Endothelial cell of umbilical vein (primary cell): Measurements from ENCODE around the gene DGLUCY. TPM values are rescaled to one million over a fixed set of nuclear protein-coding genes. Genes with fewer than 3 reads are reported as not detected.

Experiments
- BruUV-seq: library from RNA; stranded (reverse); fragments of 400-500 nt; replicated peaks from 2 replicates; lab custom pipeline; 2021; lab: Mats Ljungman, UMichigan
- CTCF ChIA-PET: fragments of 300-600, 350-600 bp; sonication (Branson Sonifier 250); formaldehyde crosslinking; loops from one replicate; lab custom pipeline; 2021; ENCODE audit warnings: antibody characterized with exemption, inconsistent platforms; lab: Charles Lee
- POLR2A ChIA-PET: fragments of 300-600, 350-600 bp; sonication (Branson Sonifier 250); formaldehyde crosslinking; loops from one replicate; lab custom pipeline; 2021; ENCODE audit warnings: antibody characterized with exemption, inconsistent platforms; lab: Charles Lee
- DNase-seq: peaks from one replicate; pipeline ENCODE4 v3.0.0-alpha.2; 2011; ENCODE audit warnings: low read depth, low spot score
- FAIRE-seq: peaks from 2 replicates; lab custom pipeline; 2011; peaks lifted over from hg19 to GRCh38; lab: Jason Lieb, UNC
- H2AFZ ChIP-seq: 2 replicates; pipeline ENCODE4 v1.6.0; 2012; ENCODE audit warnings: low read depth, low read length, control low read depth, inconsistent platforms
- H3K27ac ChIP-seq: 2 replicates; pipeline ENCODE4 v1.5.1; 2011; ENCODE audit warnings: low read depth, mild to moderate bottlenecking, control low read depth, low read length, moderate library complexity; ENCODE audit not compliant: insufficient read depth
- H3K27me3 ChIP-seq, 2 experiments: 2 replicates each; pipeline versions ENCODE4 v1.6.0 to v1.6.1; 2011; ENCODE audit warnings: low read length in 2 of 2, mixed read lengths in 1 of 2; ENCODE audit not compliant: control insufficient read depth in 2 of 2, insufficient read depth in 2 of 2
- H3K36me3 ChIP-seq, 2 experiments: 2 replicates in 1 of 2; 3 replicates in 1 of 2; pipeline ENCODE4 v1.5.1; 2011; ENCODE audit warnings: low read length in 2 of 2, mild to moderate bottlenecking in 1 of 2, moderate library complexity in 1 of 2; ENCODE audit not compliant: control insufficient read depth in 2 of 2, insufficient read depth in 2 of 2; ENCODE audit errors: extremely low read depth in 1 of 2
- H3K4me1 ChIP-seq: 3 replicates; pipeline ENCODE4 v1.5.1; 2011; ENCODE audit warnings: mild to moderate bottlenecking, low read length; ENCODE audit not compliant: control insufficient read depth, insufficient read depth; ENCODE audit errors: extremely low read depth
- H3K4me2 ChIP-seq: 2 replicates; pipeline ENCODE4 v1.6.1; 2011; ENCODE audit warnings: low read length, control low read depth, mixed read lengths; ENCODE audit not compliant: insufficient read depth
- H3K4me3 ChIP-seq, 3 experiments: fragments of 200-600 bp in 1 of 3; sonication (generic), shearing (Covaris generic) in 1 of 3; replicated peaks in 1 of 3; 2 replicates each; pipeline ENCODE4 v1.5.1; 2011 to 2016; ENCODE audit warnings: control low read depth in 3 of 3, low read length in 3 of 3, mild to moderate bottlenecking in 2 of 3, inconsistent platforms in 1 of 3, low read depth in 1 of 3, moderate library complexity in 1 of 3; ENCODE audit not compliant: insufficient read depth in 1 of 3
- H3K79me2 ChIP-seq: 2 replicates; pipeline ENCODE4 v1.6.0; 2012; ENCODE audit warnings: low read length, inconsistent platforms; ENCODE audit not compliant: control insufficient read depth, insufficient read depth
- H3K9ac ChIP-seq: replicated peaks from 2 replicates; pipeline ENCODE3; 2011; ENCODE audit warnings: low read length, control low read depth; ENCODE audit not compliant: insufficient read depth; ENCODE audit errors: extremely low read depth
- H3K9me1 ChIP-seq: replicated peaks from 3 replicates; pipeline ENCODE4 v1.6.0; 2011; ENCODE audit warnings: mild to moderate bottlenecking, low read length; ENCODE audit not compliant: control insufficient read depth, insufficient read depth; ENCODE audit errors: extremely low read depth
- H3K9me3 ChIP-seq: replicated peaks from 2 replicates; pipeline ENCODE4 v1.5.1; 2012; ENCODE audit warnings: low read length, inconsistent platforms; ENCODE audit not compliant: control insufficient read depth, insufficient read depth
- H4K20me1 ChIP-seq: replicated peaks from 2 replicates; pipeline ENCODE3; 2011; ENCODE audit warnings: mild to moderate bottlenecking, low read length; ENCODE audit not compliant: control insufficient read depth, insufficient read depth; ENCODE audit errors: extremely low read depth
- EZH2 ChIP-seq: IDR thresholded peaks from 2 replicates; pipeline ENCODE4 v1.6.1; 2012; ENCODE audit warnings: borderline replicate concordance, low read depth, mild to moderate bottlenecking, moderate library complexity, low read length, inconsistent platforms; ENCODE audit not compliant: severe bottlenecking
- FOS ChIP-seq: IDR thresholded peaks from 2 replicates; pipeline ENCODE4 v1.6.1; 2011; ENCODE audit warnings: mild to moderate bottlenecking, low read length, moderate library complexity, borderline replicate concordance; ENCODE audit not compliant: insufficient read depth
- GATA2 ChIP-seq: IDR thresholded peaks from 2 replicates; pipeline ENCODE4 v1.7.0; 2011; ENCODE audit warnings: low read depth, mild to moderate bottlenecking, moderate library complexity, mixed read lengths, low read length; ENCODE audit not compliant: insufficient read length, insufficient read depth
- JUN ChIP-seq: IDR thresholded peaks from 2 replicates; pipeline ENCODE4 v1.6.1; 2011; ENCODE audit warnings: borderline replicate concordance, low read depth; ENCODE audit not compliant: insufficient read length, insufficient read depth
- MYC ChIP-seq: IDR thresholded peaks from one replicate; pipeline ENCODE4 v1.6.1; 2011; ENCODE audit warnings: mild to moderate bottlenecking, low read depth, low read length
- POLR2A ChIP-seq: IDR thresholded peaks from 2 replicates; pipeline ENCODE4 v1.6.1; 2012; ENCODE audit warnings: low read depth, mild to moderate bottlenecking, control low read depth, low read length
- POLR2AphosphoS5 ChIP-seq: IDR thresholded peaks from 2 replicates; pipeline ENCODE4 v1.6.1; 2012; ENCODE audit warnings: low read depth, mild to moderate bottlenecking, control low read depth, low read length, moderate library complexity; ENCODE audit not compliant: insufficient read depth
- dilution Hi-C: fragments of 300-500 bp; cut with MboI; formaldehyde crosslinking; loops from one replicate; pipeline ENCODE4 v1.15.0; 2019; ENCODE audit warnings: low sequenced_read_pairs; ENCODE audit not compliant: extremely low pct_ligation_motif_present
- intact Hi-C: fragments of 100-400 bp; cut with micrococcal nuclease; formaldehyde crosslinking; loops from one replicate; pipeline ENCODE4 v1.10.0; 2022
- polyA plus RNA-seq, 4 experiments: library from polyadenylated mRNA; depleted of rRNA in 3 of 4; stranded (reverse) in 3 of 4; unstranded in 1 of 4; fragments of >200 nt; gene quantifications; 2 replicates each; pipeline versions ENCODE4 v1.2.1 to v1.2.3, GENCODE V29; 2011 to 2012; ENCODE audit warnings: missing spikeins in 1 of 4
- total RNA-seq: library from RNA; stranded (reverse); gene quantifications from 2 replicates; pipeline ENCODE4 v1.2.3, GENCODE V29; 2021
- TF ChIP-seq, protein P1 (sequence below), 2 donors: IDR thresholded peaks; 1 replicate in 1 of 2; 2 replicates in 1 of 2; pipeline ENCODE4 v1.5.1; 2011; ENCODE audit warnings: low read length in 2 of 2, mild to moderate bottlenecking in 2 of 2, moderate library complexity in 2 of 2, control low read depth in 1 of 2, inconsistent platforms in 1 of 2, low read depth in 1 of 2; ENCODE audit not compliant: insufficient read depth in 1 of 2; ENCODE audit errors: extremely low read depth in 1 of 2
- TF ChIP-seq, protein P2 (sequence below): IDR thresholded peaks from 2 replicates; pipeline ENCODE4 v1.6.1; 2011; ENCODE audit not compliant: insufficient read depth, insufficient read length

DGLUCY gene
- total and polyA plus RNA-seq, 2 donors (not counting 3 experiments of a cell fraction or from before 2014, with no cell fraction given), result 40.9 to 65.6 TPM

DNA sequence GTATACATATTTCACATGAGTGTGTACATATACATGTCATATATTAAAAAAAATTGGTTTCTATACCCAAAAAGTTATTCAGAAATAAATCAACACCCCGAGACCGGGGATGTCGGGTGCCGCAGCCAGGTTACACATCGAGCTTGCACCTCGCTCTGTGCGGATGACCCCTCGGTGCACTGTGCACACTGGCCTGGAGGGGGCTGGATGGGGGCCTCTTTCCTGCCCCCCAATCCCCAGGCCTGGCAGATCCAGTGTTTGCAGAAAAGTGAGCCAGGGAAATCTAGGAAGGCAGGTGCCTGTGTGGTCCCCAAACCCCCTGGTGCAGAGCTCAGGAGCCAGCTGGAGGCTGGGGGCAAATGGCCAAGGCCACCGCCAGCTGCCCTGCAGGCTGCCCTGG is 157.8 kb downstream of the DGLUCY start:
- no peaks in the 10 kb centered on the region for H3K9me1 ChIP-seq
- no peak for DNase-seq
- TF ChIP-seq JUN (no peak), GATA2 (no peak), POLR2A (no peak), POLR2AphosphoS5 (no peak), EZH2 (no peak), FOS (no peak), MYC (no peak)
- TF ChIP-seq, protein P1, sequence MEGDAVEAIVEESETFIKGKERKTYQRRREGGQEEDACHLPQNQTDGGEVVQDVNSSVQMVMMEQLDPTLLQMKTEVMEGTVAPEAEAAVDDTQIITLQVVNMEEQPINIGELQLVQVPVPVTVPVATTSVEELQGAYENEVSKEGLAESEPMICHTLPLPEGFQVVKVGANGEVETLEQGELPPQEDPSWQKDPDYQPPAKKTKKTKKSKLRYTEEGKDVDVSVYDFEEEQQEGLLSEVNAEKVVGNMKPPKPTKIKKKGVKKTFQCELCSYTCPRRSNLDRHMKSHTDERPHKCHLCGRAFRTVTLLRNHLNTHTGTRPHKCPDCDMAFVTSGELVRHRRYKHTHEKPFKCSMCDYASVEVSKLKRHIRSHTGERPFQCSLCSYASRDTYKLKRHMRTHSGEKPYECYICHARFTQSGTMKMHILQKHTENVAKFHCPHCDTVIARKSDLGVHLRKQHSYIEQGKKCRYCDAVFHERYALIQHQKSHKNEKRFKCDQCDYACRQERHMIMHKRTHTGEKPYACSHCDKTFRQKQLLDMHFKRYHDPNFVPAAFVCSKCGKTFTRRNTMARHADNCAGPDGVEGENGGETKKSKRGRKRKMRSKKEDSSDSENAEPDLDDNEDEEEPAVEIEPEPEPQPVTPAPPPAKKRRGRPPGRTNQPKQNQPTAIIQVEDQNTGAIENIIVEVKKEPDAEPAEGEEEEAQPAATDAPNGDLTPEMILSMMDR (IDR thresholded peaks at IDR 0.05; ENCODE audit: extremely low read depth in 1 of 2, insufficient read depth in 1 of 2, low read depth in 1 of 2, low read length in 2 of 2), result no peak
- TF ChIP-seq, protein P2, sequence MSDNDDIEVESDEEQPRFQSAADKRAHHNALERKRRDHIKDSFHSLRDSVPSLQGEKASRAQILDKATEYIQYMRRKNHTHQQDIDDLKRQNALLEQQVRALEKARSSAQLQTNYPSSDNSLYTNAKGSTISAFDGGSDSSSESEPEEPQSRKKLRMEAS, result no peak
- H3K4me3 ChIP-seq, result no peak overlapping the region
- H3K9me3 ChIP-seq, result no peaks in the 10 kb centered on the region
- POLR2A ChIA-PET, result no interaction called here
- CTCF ChIA-PET, result interaction anchor here (1.1 kb wide), 1 partner anchor 10 kb away, joined by 3 read pairs; no protein-coding TSS in a partner anchor
- no peaks in the 10 kb centered on the region for H3K4me1 ChIP-seq
- dilution Hi-C loops, result no loop called here
- H4K20me1 ChIP-seq, result no peaks in the 10 kb centered on the region
- no peak overlapping the region for H2AFZ ChIP-seq
- intact Hi-C loops, result no loop called here
- no peak overlapping the region for H3K9ac ChIP-seq
- no peaks in the 10 kb centered on the region for H3K79me2 ChIP-seq
- no peaks in the 10 kb centered on the region for H3K27me3 ChIP-seq
- no peak overlapping the region for H3K4me2 ChIP-seq
- no peak for FAIRE-seq
- no TSS peak for BruUV-seq
- H3K27ac ChIP-seq, result no peak overlapping the region
- peaks cover 3 to 17% of the 10 kb centered on the region in 2 experiments for H3K36me3 ChIP-seq
